TTC549 (cell line): ENCODE data around the gene OPN1SW.

ENCODE experiments used
- FAIRE-seq: peaks from 2 replicates; lab custom pipeline; 2012; peaks lifted over from hg19 to GRCh38; lab: Jason Lieb, UNC

OPN1SW gene

DNA sequence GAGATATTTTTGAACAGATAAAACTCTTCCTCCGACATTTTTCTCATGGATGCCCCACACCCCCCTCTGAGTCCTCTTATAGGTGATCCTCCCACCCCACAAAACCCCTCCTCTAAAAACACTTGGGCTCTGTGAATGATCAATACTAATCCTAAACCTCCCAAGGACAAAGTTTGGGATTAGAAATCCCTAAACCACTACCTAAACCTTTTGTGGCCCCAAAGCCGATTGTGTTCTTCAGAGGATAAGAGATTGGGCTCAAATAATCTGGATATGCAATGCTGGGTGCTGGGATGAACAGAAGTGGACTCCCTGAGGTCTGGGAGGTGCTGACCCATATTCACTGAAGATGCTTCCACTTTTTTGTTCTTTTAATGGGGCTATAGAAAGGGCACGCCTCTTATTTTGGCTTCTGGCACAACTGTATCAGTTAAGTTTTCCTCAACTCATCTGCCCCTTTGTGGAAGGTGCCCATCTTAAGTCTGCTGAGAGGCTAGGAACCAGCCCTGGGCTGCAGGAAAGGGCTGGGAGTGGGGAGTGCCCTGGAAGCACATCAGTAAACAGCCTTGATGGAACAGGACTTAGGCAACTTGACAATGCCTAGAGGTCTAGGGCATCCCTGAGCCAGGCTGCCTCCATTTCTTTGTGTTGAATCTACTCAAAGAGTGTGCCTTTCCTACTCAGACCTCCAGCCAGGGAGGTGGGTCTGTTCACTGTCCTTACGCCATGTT is at the start of gene OPN1SW:
Gene OPN1SW (minus strand): TSS at position 51 of the 731 bp plus-strand sequence. CDS start 13 bp downstream, at position 38.
- no peak for FAIRE-seq

DNA sequence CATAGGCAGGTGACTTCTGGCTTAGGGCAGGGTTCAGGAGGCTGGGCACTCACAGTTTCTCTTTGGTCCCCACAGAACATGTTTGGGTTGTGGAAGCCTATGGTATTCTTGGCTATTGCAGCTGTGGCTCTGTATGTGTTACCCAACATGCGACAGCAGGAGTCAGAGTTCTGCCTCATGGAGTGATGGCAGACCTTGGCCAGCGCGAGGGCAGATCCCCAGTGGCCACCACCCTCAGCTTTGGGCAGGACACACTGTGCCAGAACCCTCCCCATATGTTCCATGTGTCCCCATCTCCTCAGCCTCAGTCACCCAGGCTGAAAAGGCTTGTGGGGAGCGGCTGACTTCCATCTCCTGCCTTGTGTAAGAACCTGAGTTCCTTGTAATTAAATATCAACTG is 46.1 kb upstream of the OPN1SW start:
- FAIRE-seq = no peak

GRCh38 chr7:128818694-128819093 is 43.1 kb upstream of the OPN1SW start:
- no peak for FAIRE-seq

DNA sequence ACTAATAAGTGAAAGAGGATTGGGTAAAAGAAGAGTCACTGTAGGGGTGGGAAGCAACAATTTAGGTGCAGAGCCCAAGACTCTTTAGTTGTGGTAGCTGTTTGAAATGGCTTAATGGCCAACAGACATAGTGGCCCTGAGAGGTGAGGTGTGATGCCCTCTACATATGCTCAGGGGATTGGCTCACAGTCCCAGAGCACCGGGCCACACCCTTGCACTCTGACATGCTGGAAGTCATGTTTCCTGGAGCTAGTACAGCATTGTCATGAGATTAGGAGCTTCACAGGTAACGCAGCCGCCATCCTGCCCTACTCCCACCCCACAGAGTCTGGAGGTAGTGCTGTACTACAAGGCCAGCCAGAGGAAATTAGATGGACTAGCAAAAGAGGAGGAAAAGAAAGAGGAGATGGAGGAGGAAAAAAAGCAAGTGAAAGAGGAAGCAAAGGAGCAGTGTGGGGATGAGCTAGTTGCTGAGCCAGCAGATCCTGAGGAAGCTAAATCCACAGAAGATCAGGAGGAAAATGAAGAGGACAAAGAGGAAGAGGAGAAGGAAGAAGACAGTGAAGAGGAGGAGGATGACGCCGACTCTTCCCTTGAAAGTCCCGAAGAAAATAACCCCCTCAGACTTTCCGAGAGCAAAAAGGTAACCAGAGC is 39.8 kb upstream of the OPN1SW start:
- no peak for FAIRE-seq

GRCh38 chr7:128814499-128814898 is 38.9 kb upstream of the OPN1SW start:
- no peak for FAIRE-seq

DNA sequence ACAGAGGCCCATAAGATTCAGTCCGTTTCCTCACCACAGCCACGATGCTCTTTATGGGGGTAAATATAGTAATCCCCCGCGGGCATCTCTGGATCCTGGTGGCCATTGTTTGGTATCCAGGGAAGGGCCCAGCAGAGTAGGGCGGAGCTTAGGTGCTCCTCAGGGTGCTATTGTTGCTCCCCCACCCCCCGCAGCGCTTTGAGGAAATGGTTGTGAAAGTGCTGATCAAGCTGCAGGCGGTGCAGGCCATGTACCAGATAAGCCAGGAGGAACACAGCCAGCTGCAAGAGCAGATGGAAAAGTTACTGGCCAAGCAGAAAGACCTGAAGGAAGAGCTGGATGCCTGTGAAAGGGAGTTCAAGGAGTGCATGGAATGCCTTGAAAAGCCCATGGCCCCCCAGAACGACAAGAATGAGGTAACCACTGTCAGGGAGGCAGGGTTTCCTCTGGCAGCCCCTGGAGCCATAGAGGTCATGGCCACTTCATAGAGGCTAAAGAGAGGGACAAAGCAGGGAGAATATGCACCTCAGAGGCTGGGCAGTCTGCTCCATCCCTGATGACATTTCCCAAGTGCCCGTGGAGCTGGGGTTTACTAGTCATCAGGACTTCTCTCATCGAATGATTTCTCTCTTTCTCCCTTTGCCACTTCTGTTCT is 37.0 kb upstream of the OPN1SW start:
- FAIRE-seq = no peak

DNA sequence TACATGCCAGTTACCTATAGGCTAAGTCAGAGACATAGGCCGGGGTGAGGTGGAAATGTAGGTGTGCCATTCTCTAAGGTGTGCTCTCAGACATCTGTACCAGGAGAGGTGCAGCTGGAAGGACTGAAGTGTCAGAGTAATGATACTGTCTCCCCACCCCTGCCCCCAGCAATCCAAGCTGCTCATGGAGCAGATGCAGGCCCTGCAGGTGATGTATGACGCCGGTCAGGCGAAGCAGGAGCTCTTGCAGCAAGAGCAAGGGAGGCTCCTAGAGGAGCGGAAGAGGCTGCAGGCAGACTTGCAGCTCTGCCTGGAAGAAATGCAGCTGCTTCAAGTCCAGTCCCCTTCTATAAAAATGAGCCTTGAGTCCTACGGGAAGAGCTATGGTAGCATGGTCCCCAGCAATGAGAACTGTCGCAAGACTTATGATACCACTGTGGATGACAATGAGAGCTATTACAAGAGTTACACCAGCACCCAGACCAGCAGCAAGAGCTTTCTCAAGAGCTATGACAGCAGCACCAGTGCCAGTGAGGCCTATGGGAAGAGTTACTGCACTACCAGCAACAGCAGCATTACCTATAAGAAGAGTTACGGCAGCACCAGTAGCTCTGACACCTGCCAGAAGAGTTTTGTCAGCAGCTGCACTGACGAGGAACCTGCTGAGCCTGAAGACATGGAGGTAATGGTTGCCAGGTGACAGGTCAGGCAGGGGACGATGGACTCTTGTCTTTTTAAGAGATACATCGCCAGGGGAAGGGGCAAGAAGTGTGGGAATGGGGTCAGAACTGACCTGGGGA is 36.2 kb upstream of the OPN1SW start:
- FAIRE-seq = no peak

DNA sequence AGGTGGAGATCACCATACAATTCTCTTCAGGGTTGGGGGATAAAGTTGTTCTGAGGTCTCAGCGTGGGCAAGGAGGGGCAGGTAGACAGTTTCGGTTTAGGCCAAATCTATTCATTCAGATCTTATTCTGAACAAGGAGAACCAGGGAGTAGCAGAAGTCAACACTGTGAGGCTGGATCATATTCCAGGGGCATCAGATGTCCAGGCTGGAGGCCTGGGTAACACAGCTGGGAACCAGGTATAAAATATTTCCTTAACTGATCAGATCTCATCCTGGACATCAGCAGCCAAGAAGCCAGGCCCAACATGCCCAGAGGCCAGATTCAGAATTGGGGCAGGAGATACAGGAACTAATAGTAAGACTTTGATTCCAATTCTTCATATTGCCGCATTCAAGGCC is 35.4 kb upstream of the OPN1SW start:
- no peak for FAIRE-seq

- no peak for FAIRE-seq
Measured at GRCh38 chr7:128810473-128810872, 34.9 kb upstream of the OPN1SW start.

DNA sequence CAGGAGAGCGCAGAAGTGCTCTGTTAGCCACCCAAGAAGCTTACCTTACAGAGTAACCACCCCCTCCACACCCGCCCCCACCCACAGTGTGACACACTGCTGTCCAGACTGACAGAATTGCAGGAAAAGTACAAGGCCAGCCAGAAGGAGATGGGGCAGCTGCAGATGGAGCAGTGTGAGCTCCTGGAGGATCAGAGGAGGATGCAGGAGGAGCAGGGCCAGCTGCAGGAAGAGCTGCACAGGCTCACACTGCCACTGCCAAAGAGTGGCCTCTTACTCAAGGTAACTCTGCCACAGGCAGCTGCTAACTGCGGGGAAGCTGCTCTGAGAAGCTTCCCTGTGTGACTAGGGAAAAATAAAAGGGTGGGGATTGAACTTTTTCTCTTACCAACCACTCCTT is 33.8 kb upstream of the OPN1SW start:
- FAIRE-seq = no peak

GRCh38 chr7:128807191-128807590 is 31.6 kb upstream of the OPN1SW start:
- FAIRE-seq = no peak

DNA sequence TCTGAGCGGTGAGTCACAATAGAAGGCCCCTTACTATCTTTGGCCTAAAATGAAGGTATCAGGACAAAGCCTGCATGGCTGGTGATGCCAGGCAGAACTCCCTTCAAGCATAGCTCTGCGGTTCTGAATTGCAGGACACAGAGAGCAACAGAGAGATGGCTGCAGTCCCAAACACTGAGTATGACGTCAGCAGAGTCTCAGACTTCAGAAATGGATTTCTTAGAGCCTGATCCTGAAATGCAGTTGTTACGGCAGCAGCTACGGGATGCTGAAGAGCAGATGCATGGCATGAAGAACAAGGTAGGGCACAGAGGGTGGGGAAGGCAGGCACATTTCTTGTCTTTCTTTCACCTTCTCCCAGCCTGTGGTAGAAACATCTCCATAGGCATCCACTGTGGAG is 29.6 kb upstream of the OPN1SW start:
- FAIRE-seq = no peak

- no peak for FAIRE-seq
Measured at GRCh38 chr7:128804484-128804883, 28.9 kb upstream of the OPN1SW start.

- FAIRE-seq = no peak
Measured at GRCh38 chr7:128801667-128802418, 26.2 kb upstream of the OPN1SW start.

DNA sequence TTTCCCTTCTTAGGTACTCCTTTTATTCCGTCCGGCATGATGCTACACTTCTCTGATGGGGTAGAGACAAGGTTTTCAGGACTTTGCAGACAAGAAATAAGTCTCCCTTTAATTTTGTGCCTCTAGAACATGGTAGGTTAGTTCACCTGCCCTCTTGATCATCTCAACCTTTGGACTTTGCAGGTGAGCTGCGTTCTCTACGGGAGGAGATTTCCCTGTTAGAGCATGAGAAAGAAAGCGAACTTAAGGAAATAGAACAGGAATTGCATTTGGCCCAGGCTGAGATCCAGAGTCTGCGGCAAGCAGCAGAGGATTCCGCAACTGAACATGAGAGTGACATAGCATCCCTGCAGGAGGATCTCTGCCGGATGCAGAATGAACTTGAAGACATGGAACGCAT is 25.4 kb upstream of the OPN1SW start:
- no peak for FAIRE-seq

GRCh38 chr7:128800567-128800966 is 25.0 kb upstream of the OPN1SW start:
- no peak for FAIRE-seq

- no peak for FAIRE-seq
Measured at GRCh38 chr7:128799451-128799850, 23.9 kb upstream of the OPN1SW start.

- FAIRE-seq = no peak
Measured at GRCh38 chr7:128796327-128796726, 20.7 kb upstream of the OPN1SW start.

DNA sequence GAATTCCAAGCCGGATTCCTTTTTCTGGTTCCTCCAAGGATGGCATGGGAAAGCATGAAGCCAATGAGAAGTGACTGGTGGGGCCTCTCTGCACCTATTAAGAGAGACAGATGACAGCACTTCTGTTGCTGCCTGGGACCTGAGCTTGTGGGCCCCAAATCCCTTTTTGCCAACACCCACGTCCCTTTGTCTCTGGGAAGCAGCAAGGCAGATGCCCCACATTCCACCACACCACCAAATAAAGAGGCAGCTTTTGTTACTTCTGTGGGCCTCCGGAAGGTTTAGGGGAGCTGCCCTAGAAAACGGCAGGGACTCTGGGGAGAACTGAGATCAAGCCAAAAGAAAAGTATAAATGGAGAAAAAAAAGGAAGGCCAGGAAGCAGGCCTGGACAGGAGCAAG is 19.5 kb upstream of the OPN1SW start:
- no peak for FAIRE-seq

GRCh38 chr7:128794436-128794835 is 18.8 kb upstream of the OPN1SW start:
- no peak for FAIRE-seq

- FAIRE-seq = no peak
Measured at GRCh38 chr7:128794020-128794419, 18.4 kb upstream of the OPN1SW start.

DNA sequence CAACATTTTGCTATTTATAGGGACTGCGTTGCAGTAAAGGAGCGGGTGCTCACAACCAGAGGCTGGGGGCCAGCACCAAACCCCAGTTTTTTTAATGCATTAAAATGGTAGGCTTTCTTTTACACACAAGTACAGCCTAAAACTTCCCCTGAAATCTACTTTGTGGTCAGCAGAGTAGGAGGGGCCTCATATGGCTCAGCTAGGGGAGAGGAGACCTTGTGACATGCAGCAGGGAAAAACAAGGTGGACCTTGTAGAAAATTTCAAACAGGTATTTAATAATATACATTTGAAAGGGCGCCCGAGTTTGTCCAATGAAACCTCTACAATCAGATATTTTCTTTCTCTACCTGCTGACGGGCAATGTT is 17.6 kb upstream of the OPN1SW start:
- FAIRE-seq = no peak
